Measurements from ENCODE around the gene LDAF1.

GRCh38 chr16:21167360-21167759 is 8.9 kb downstream of the LDAF1 start:
- TF ChIP-seq, protein P1, sequence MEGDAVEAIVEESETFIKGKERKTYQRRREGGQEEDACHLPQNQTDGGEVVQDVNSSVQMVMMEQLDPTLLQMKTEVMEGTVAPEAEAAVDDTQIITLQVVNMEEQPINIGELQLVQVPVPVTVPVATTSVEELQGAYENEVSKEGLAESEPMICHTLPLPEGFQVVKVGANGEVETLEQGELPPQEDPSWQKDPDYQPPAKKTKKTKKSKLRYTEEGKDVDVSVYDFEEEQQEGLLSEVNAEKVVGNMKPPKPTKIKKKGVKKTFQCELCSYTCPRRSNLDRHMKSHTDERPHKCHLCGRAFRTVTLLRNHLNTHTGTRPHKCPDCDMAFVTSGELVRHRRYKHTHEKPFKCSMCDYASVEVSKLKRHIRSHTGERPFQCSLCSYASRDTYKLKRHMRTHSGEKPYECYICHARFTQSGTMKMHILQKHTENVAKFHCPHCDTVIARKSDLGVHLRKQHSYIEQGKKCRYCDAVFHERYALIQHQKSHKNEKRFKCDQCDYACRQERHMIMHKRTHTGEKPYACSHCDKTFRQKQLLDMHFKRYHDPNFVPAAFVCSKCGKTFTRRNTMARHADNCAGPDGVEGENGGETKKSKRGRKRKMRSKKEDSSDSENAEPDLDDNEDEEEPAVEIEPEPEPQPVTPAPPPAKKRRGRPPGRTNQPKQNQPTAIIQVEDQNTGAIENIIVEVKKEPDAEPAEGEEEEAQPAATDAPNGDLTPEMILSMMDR (conservative IDR thresholded peaks at IDR 0.05; ENCODE audit: low read depth, low read length) = no peak
- TF ChIP-seq EZH2 (IDR thresholded peaks at IDR 0.05; ENCODE audit: low read length, unreplicated experiment) (no peak), EZH2phosphoT487 (IDR thresholded peaks at IDR 0.05; ENCODE audit: borderline replicate concordance, low read length) (no peak)
